ENCODE results near the gene AMIGO2. TPM values are rescaled to one million over a fixed set of nuclear protein-coding genes. Genes with fewer than 3 reads are reported as not detected.

Gene AMIGO2
- total RNA-seq, 4 donors from 2014 or later = 5.8 to 17.8 (median 13.4) TPM

DNA sequence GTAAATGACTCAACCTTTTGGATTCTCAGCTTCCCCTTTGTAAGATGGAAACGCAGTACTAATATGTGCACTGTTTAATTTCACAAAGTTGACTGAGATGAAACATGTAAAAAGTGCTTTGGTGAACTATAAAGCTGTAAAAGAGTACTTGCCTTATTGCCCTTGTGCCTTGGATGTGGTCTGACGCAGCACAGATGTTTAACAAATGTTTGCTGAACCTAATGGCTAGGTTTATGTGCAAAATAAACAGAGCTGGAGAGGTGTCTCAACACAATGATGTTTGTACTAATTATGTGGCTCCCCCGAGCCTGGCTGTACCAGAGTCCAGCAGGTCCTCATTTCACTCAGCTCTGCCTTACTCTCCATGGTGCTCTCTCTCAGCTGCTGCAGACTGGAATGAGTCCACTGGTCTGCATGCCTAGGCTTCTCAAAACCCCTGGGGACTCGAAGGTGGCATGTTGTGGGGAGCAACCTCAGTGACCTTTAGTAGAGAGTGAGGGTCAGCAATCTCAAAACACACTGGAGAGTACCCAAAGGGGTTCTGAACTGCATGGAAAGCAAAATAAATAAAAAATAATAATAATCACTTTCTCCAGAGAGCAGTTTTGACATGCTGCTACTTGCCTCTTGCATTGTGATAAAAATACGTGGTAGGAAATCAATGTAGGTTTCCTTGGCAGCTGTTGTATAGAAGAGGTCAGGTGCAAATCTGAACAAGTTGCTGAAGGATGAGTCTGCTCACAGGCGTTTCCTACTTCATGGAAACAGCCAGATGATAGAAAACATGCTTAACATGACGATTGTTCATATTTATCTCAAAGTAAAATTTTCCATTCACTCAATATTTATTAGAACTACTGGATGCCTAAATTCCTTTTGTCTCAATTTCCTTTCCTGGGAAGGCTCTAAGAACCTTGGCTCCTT, 8.5 kb upstream of the AMIGO2 start:
- DNase-seq (ENCODE audit: low spot score) = no peak
- no peak for ATAC-seq (ENCODE audit: low FRiP score)
- TF ChIP-seq CTCF (IDR thresholded peaks at IDR 0.05) = no peak

- DNase-seq (ENCODE audit: low spot score) (no peak), ATAC-seq (ENCODE audit: low FRiP score) (no peak)
- no peak for TF ChIP-seq CTCF (IDR thresholded peaks at IDR 0.05)
Measured at GRCh38 chr12:47087088-47087688, 7.4 kb upstream of the AMIGO2 start.

GRCh38 chr12:47085815-47086252, 6.1 kb upstream of the AMIGO2 start:
- ATAC-seq (ENCODE audit: low FRiP score) = no peak
- no peak for DNase-seq (ENCODE audit: low spot score)
- TF ChIP-seq CTCF (IDR thresholded peaks at IDR 0.05) = no peak

- TF ChIP-seq CTCF (IDR thresholded peaks at IDR 0.05) = no peak
- no peak for DNase-seq (ENCODE audit: low spot score)
- no peak for ATAC-seq (ENCODE audit: low FRiP score)
Measured at GRCh38 chr12:47084172-47084571, 4.4 kb upstream of the AMIGO2 start.

DNA sequence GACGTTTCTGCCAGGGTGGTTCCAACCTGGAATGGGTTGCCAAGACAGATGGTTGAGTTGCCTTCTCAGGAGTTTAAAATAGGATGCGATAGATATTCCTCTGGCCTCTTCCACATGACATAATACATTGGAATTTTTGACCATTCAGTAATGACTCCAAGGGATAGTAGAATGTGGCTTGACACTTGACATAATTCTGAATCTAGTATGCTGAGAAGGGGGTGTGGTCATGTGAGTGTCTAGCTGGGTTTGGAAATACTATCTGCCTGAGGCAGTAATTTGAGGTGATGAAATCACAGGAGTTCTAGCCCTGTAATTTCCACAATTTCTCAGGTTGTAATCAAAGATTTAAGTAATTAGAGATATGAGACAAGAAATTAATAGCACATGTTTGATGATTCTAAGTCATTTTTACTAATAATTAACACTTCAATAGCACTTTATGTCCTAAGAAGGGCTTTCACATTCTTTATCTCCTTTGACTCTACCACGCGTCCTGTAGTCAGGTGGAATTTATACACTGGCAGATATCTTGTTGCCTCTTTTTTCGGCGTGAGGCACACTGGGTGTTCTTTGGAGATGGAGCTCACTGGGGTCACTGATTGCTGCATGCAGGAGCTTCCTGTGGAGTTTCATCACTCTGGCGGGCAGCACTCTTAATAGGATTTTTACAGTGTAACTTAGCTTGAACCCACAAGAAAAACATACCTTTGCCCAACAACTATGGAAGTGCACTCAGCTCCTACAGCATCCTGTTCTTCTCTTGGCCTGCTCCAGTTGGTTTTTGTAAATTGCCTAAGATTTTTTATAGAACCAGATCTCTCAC, 3.2 kb upstream of the AMIGO2 start:
- no peak for DNase-seq (ENCODE audit: low spot score)
- TF ChIP-seq CTCF (IDR thresholded peaks at IDR 0.05) = no peak
- ATAC-seq (ENCODE audit: low FRiP score) = peak; percentile 41

DNA sequence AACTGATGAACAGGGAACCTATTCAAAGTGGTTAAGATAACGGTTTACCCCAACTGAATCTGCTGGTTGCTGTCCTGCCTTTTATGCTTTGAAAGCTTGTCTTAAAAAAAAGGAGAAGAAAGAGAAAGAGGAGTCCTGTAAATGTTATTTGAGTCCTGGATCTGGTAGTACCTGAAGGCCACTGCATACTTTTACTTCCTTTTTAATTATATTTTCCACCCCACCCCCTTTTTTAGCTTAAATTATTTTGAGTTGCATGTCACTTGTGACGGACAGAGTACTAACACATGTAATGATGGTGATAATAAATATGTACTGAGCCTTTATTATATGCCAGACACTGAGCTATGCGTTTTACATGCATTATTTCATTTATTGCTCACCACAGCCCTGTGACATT, 2.5 kb upstream of the AMIGO2 start:
- no peak for DNase-seq (ENCODE audit: low spot score)
- TF ChIP-seq CTCF (IDR thresholded peaks at IDR 0.05) = no peak
- no peak for ATAC-seq (ENCODE audit: low FRiP score)
